GM12872 (cell line): Measurements from ENCODE around the gene EIF3I.

ENCODE experiments used
- CTCF ChIP-seq: IDR thresholded peaks from 3 replicates; pipeline ENCODE4 v1.5.1; 2011; ENCODE audit warnings: low read depth, mild to moderate bottlenecking, low read length, moderate library complexity; ENCODE audit not compliant: insufficient read depth

The EIF3I gene

GRCh38 chr1:32199717-32200072 is 22.5 kb upstream of the EIF3I start:
- TF ChIP-seq CTCF, result no peak

GRCh38 chr1:32200226-32201010 is 21.8 kb upstream of the EIF3I start, which contains the start of gene CCDC28B:
Gene CCDC28B (plus strand): TSS chr1:32200595. CDS start chr1:32201936, 1,341 bp downstream.
- TF ChIP-seq CTCF, result no peak

GRCh38 chr1:32201011-32201855 is 21.0 kb upstream of the EIF3I start:
- peak; percentile 23; the same call in 1 of the 3 replicates for TF ChIP-seq CTCF

GRCh38 chr1:32204943-32205361 is 17.3 kb upstream of the EIF3I start:
- no peak for TF ChIP-seq CTCF

GRCh38 chr1:32205401-32206370 is 16.5 kb upstream of the EIF3I start, which contains the start of gene IQCC:
Gene IQCC (plus strand): TSS chr1:32205671. CDS start chr1:32205682, 11 bp downstream.
- no peak for TF ChIP-seq CTCF

GRCh38 chr1:32208469-32208868 is 13.7 kb upstream of the EIF3I start:
- TF ChIP-seq CTCF, result no peak
